SK-N-DZ (cell line): ENCODE data around the gene TECPR2.
"Not testable (repeated sequence)": the region's sequence is repeated elsewhere in the genome, so short reads cannot be mapped to it uniquely, and the experiment has no call there.

Experiments
- DNase-seq: peaks from one replicate; pipeline ENCODE4 v3.0.0-alpha.2; 2015; ENCODE audit warnings: low spot score

The TECPR2 gene

GRCh38 chr14:102525219-102525928 lies 162.6 kb downstream of the TECPR2 start:
- DNase-seq = no peak

GRCh38 chr14:102525929-102526497 lies 163.3 kb downstream of the TECPR2 start:
- DNase-seq = no peak

GRCh38 chr14:102528431-102529170 lies 165.9 kb downstream of the TECPR2 start:
- DNase-seq = no peak

- DNase-seq = no peak
These were observed 168.2 kb downstream of the TECPR2 start for GRCh38 chr14:102530828-102531478.

- DNase-seq = no peak
These were observed 169.5 kb downstream of the TECPR2 start for GRCh38 chr14:102532204-102532658.

- DNase-seq = no peak
These were observed 175.3 kb downstream of the TECPR2 start for GRCh38 chr14:102537981-102538601.

- no peak for DNase-seq
These were observed 176.1 kb downstream of the TECPR2 start for GRCh38 chr14:102538602-102539543.

GRCh38 chr14:102539544-102540314 lies 177.0 kb downstream of the TECPR2 start:
- no peak for DNase-seq

- DNase-seq = no peak
These were observed 177.7 kb downstream of the TECPR2 start for GRCh38 chr14:102540315-102541028.

GRCh38 chr14:102541029-102541491 lies 178.3 kb downstream of the TECPR2 start:
- not testable (repeated sequence) for DNase-seq

- no peak for DNase-seq
These were observed 179.0 kb downstream of the TECPR2 start for GRCh38 chr14:102541771-102542170.

- no peak for DNase-seq
These were observed 181.5 kb downstream of the TECPR2 start for GRCh38 chr14:102544046-102544746.

- DNase-seq = no peak
These were observed 182.2 kb downstream of the TECPR2 start for GRCh38 chr14:102544747-102545460.

- DNase-seq = no peak
These were observed 182.9 kb downstream of the TECPR2 start for GRCh38 chr14:102545461-102546265.

- no peak for DNase-seq
These were observed 186.0 kb downstream of the TECPR2 start for GRCh38 chr14:102548616-102549240.

- not testable (repeated sequence) for DNase-seq
These were observed 188.2 kb downstream of the TECPR2 start for GRCh38 chr14:102550927-102551401.
